AML-193 (cell line): ENCODE results near the gene SERPINA12.

ENCODE experiments used
- DNase-seq, 2 experiments: peaks; one replicate each; lab custom pipeline; 2025; lab: John Stamatoyannopoulos, UW

Gene SERPINA12

DNA sequence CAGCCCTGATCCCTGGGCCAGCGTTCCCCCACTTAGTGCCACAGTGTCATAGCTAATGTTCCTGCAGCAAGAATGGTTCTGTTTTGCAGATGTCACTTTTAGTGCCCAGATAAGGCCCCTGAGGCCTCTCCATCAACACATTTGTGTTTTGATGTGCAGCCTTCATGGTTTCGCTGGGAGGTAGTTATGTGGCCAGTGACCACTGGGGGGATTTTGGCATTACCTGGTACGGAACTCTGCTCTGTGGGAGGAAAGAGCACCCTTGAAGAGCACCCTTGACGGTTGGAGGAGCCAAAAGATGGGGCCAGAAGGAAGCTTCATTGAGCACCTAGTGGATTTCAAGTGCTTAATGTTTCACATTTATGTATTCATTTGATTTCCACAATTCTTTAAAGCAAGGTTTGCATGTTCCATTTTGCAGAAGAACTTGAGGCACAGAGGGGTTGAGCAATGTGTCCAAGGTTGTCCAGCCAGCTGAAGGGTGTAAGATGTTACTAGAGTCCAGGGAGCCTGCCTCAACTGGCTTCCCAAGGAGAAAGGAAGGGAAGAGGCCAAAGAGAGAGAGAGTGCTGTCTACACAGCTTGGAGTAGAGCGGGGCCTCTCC lies 69.7 kb downstream of the SERPINA12 start:
- DNase-seq = no peak
